GM18499 (cell line): ENCODE measurements around the gene SETBP1.

ENCODE experiments used
- ATAC-seq: cut with Tn5 transposase; IDR thresholded peaks from one replicate; pipeline ENCODE4 v1.9.1; 2021; ENCODE audit warnings: moderate number of reproducible peaks; ENCODE audit not compliant: insufficient read depth, unreplicated experiment

Gene SETBP1

GRCh38 chr18:44805176-44805575 is 124.5 kb downstream of the SETBP1 start:
- ATAC-seq, result no peak

GRCh38 chr18:44805643-44806042 is 125.0 kb downstream of the SETBP1 start:
- no peak for ATAC-seq

GRCh38 chr18:44807766-44808165 is 127.1 kb downstream of the SETBP1 start:
- ATAC-seq, result no peak

- no peak for ATAC-seq
Measured at GRCh38 chr18:44811572-44812125, 131.0 kb downstream of the SETBP1 start.

GRCh38 chr18:44812426-44812825 is 131.7 kb downstream of the SETBP1 start:
- ATAC-seq, result no peak

- no peak for ATAC-seq
Measured at GRCh38 chr18:44813586-44813985, 132.9 kb downstream of the SETBP1 start.

- ATAC-seq, result no peak
Measured at GRCh38 chr18:44815108-44815507, 134.4 kb downstream of the SETBP1 start.

GRCh38 chr18:44816050-44816449 is 135.4 kb downstream of the SETBP1 start:
- no peak for ATAC-seq

GRCh38 chr18:44816477-44816876 is 135.8 kb downstream of the SETBP1 start:
- ATAC-seq, result no peak

GRCh38 chr18:44817831-44818473 is 137.3 kb downstream of the SETBP1 start:
- no peak for ATAC-seq

GRCh38 chr18:44818668-44819403 is 138.1 kb downstream of the SETBP1 start:
- no peak for ATAC-seq

- no peak for ATAC-seq
Measured at GRCh38 chr18:44819944-44820510, 139.3 kb downstream of the SETBP1 start.

- no peak for ATAC-seq
Measured at GRCh38 chr18:44821924-44822323, 141.2 kb downstream of the SETBP1 start.

GRCh38 chr18:44823286-44823685 is 142.6 kb downstream of the SETBP1 start:
- no peak for ATAC-seq

- no peak for ATAC-seq
Measured at GRCh38 chr18:44823782-44824181, 143.1 kb downstream of the SETBP1 start.

GRCh38 chr18:44824884-44825283 is 144.2 kb downstream of the SETBP1 start:
- ATAC-seq, result no peak

- no peak for ATAC-seq
Measured at GRCh38 chr18:44826418-44827259, 146.0 kb downstream of the SETBP1 start.

GRCh38 chr18:44828080-44828479 is 147.4 kb downstream of the SETBP1 start:
- ATAC-seq, result no peak

GRCh38 chr18:44830581-44830980 is 149.9 kb downstream of the SETBP1 start:
- no peak for ATAC-seq

- no peak for ATAC-seq
Measured at GRCh38 chr18:44833786-44834185, 153.1 kb downstream of the SETBP1 start.
